Spinal cord (tissue), 10 donors: ENCODE results near the gene TRAF1. TPM values are rescaled to one million over a fixed set of nuclear protein-coding genes. Genes with fewer than 3 reads are reported as not detected.

Experiments used
- DNase-seq, 6 donors: peaks; one replicate each; pipeline versions ENCODE4 v3.0.0 to v3.0.0-alpha.2; 2013 to 2015; ENCODE audit warnings: low spot score in 6 of 6, low read depth in 4 of 6
- H3K27ac ChIP-seq: one replicate; pipeline ENCODE4 v1.5.1; 2013; ENCODE audit warnings: low read depth, low read length, control low read depth
- H3K27me3 ChIP-seq: one replicate; pipeline ENCODE4 v1.6.1; 2013; ENCODE audit warnings: low read length; ENCODE audit not compliant: control insufficient read depth, insufficient read depth
- H3K36me3 ChIP-seq: one replicate; pipeline ENCODE4 v1.6.1; 2013; ENCODE audit warnings: low read length; ENCODE audit not compliant: control insufficient read depth, insufficient read depth
- H3K4me1 ChIP-seq: one replicate; pipeline ENCODE4 v1.6.1; 2013; ENCODE audit warnings: low read length; ENCODE audit not compliant: control insufficient read depth, insufficient read depth
- H3K4me3 ChIP-seq: one replicate; pipeline ENCODE4 v1.5.1; 2013; ENCODE audit warnings: low read depth, low read length, control low read depth
- H3K9me3 ChIP-seq: one replicate; pipeline ENCODE4 v1.6.1; 2013; ENCODE audit warnings: low read length; ENCODE audit not compliant: control insufficient read depth, insufficient read depth
- WGBS: methylation state at CpG from one replicate; pipeline ENCODE4 v1.1.5; 2013; ENCODE audit warnings: missing lambda C conversion rate; ENCODE audit not compliant: insufficient coverage; 5-methylcytosine and 5-hydroxymethylcytosine counted together
- polyA plus RNA-seq, 2 donors: library from polyadenylated mRNA; unstranded; fragments of 120-200 nt; gene quantifications; one replicate each; pipeline ENCODE4 v1.2.1, GENCODE V29; 2013; ENCODE audit not compliant: insufficient read length in 2 of 2
- total RNA-seq, 2 donors: library from RNA; depleted of rRNA in 1 of 2; stranded (reverse); fragments of 120-200 nt in 1 of 2; fragments of >200 nt in 1 of 2; gene quantifications; one replicate each; pipeline versions ENCODE4 v1.2.3 to v1.2.4, GENCODE V29; 2013 to 2014
- donor health status: healthy.

Gene TRAF1
- total and polyA plus RNA-seq, 4 donors, result 3.5 to 6.8 (median 5.4) TPM

- Histone ChIP-seq H3K27ac (no peak overlapping the region), H3K36me3 (peaks cover 32% of the 10 kb centered on the region), H3K4me1 (peaks cover 30% of the 10 kb centered on the region), H3K9me3 (no peaks in the 10 kb centered on the region), H3K27me3 (no peaks in the 10 kb centered on the region), H3K4me3 (no peak overlapping the region)
- no peak for DNase-seq
- WGBS, result 86% methylated on average over 7 of the region's 10 CpGs
Measured at GRCh38 chr9:120874226-120875194, 52.1 kb downstream of the TRAF1 start.

GRCh38 chr9:120873512-120873911 lies 53.1 kb downstream of the TRAF1 start:
- WGBS, result 81% methylated on average over 3 of the region's 4 CpGs

GRCh38 chr9:120872791-120873502 lies 53.6 kb downstream of the TRAF1 start:
- no peak for DNase-seq
- WGBS, result 100% methylated on average over 3 of the region's 3 CpGs
- Histone ChIP-seq H3K27me3 (no peaks in the 10 kb centered on the region), H3K4me3 (no peak overlapping the region), H3K36me3 (peaks cover 36% of the 10 kb centered on the region), H3K27ac (no peak overlapping the region), H3K4me1 (peaks cover 36% of the 10 kb centered on the region), H3K9me3 (no peaks in the 10 kb centered on the region)

More at GRCh38 chr9:120873512-120873911, 53.1 kb downstream of the TRAF1 start:
- Histone ChIP-seq H3K4me3 (no peak overlapping the region), H3K36me3 (peaks cover 36% of the 10 kb centered on the region), H3K4me1 (peaks cover 36% of the 10 kb centered on the region), H3K27ac (no peak overlapping the region), H3K27me3 (no peaks in the 10 kb centered on the region), H3K9me3 (no peaks in the 10 kb centered on the region)
- no peak for DNase-seq

GRCh38 chr9:120870206-120870605 lies 56.4 kb downstream of the TRAF1 start:
- H3K4me3 ChIP-seq, result no peak overlapping the region
- 86% methylated on average over 7 of the region's 9 CpGs for WGBS
- H3K4me1 ChIP-seq, result peaks cover 22% of the 10 kb centered on the region
- peak overlapping the region; percentile 10 for H3K27ac ChIP-seq
- H3K36me3 ChIP-seq, result peaks cover 49% of the 10 kb centered on the region
- no peak for DNase-seq
- H3K9me3 ChIP-seq, result no peaks in the 10 kb centered on the region
- H3K27me3 ChIP-seq, result no peaks in the 10 kb centered on the region

GRCh38 chr9:120869726-120870125 lies 56.9 kb downstream of the TRAF1 start:
- peaks cover 49% of the 10 kb centered on the region for H3K36me3 ChIP-seq

GRCh38 chr9:120869360-120869687 lies 57.3 kb downstream of the TRAF1 start:
- no peaks in the 10 kb centered on the region for H3K27me3 ChIP-seq
- peak overlapping the region; percentile 63 for H3K4me3 ChIP-seq
- no peaks in the 10 kb centered on the region for H3K9me3 ChIP-seq
- H3K4me1 ChIP-seq, result peaks cover 22% of the 10 kb centered on the region
- H3K27ac ChIP-seq, result peak overlapping the region; percentile 88
- peaks cover 48% of the 10 kb centered on the region for H3K36me3 ChIP-seq
- no peak for DNase-seq
- WGBS, result 2% methylated on average over 5 of the region's 10 CpGs

More at GRCh38 chr9:120869726-120870125, 56.9 kb downstream of the TRAF1 start:
- WGBS, result 86% methylated on average over 10 of the region's 10 CpGs
- Histone ChIP-seq H3K9me3 (no peaks in the 10 kb centered on the region), H3K27ac (peak overlapping the region; percentile 10), H3K27me3 (no peaks in the 10 kb centered on the region), H3K4me1 (peaks cover 22% of the 10 kb centered on the region), H3K4me3 (peak overlapping the region; percentile 63)
- peak in 1 of 6 donors; percentile 35 for DNase-seq

- Histone ChIP-seq H3K27ac (peak overlapping the region; percentile 88), H3K36me3 (peaks cover 46% of the 10 kb centered on the region), H3K4me1 (peaks cover 22% of the 10 kb centered on the region), H3K27me3 (no peaks in the 10 kb centered on the region), H3K4me3 (peak overlapping the region; percentile 63), H3K9me3 (no peaks in the 10 kb centered on the region)
- DNase-seq, result peak in 5 of 6 donors; percentile 65 to 96 (median 79)
- 7% methylated on average over 35 of the region's 52 CpGs for WGBS
Measured at GRCh38 chr9:120868676-120869359, 57.8 kb downstream of the TRAF1 start.

- 32% methylated on average over 10 of the region's 11 CpGs for WGBS
- H3K36me3 ChIP-seq, result peaks cover 46% of the 10 kb centered on the region
- peak overlapping the region; percentile 63 for H3K4me3 ChIP-seq
- peak overlapping the region; percentile 60 for H3K27ac ChIP-seq
- no peaks in the 10 kb centered on the region for H3K9me3 ChIP-seq
- H3K4me1 ChIP-seq, result peaks cover 22% of the 10 kb centered on the region
- H3K27me3 ChIP-seq, result no peaks in the 10 kb centered on the region
- DNase-seq, result no peak
Measured at GRCh38 chr9:120868339-120868675, 58.3 kb downstream of the TRAF1 start.

- no peak overlapping the region for H3K27ac ChIP-seq
- H3K36me3 ChIP-seq, result peaks cover 47% of the 10 kb centered on the region
- peaks cover 22% of the 10 kb centered on the region for H3K4me1 ChIP-seq
- no peaks in the 10 kb centered on the region for H3K27me3 ChIP-seq
- H3K9me3 ChIP-seq, result no peaks in the 10 kb centered on the region
- H3K4me3 ChIP-seq, result peak overlapping the region; percentile 63
- no peak for DNase-seq
- 82% methylated on average over 14 of the region's 15 CpGs for WGBS
Measured at GRCh38 chr9:120867676-120868338, 58.8 kb downstream of the TRAF1 start.
